Endothelial cell (in vitro differentiated cells): ENCODE results near the gene ARFGEF2. TPM values are rescaled to one million over a fixed set of nuclear protein-coding genes. Genes with fewer than 3 reads are reported as not detected.

ENCODE experiments used
- DNase-seq: peaks from one replicate; pipeline ENCODE4 v3.0.0; 2021; ENCODE audit warnings: low spot score
- H3K27ac Mint-ChIP-seq: one replicate; pipeline ENCODE4 v1.8.0; 2021; ENCODE audit warnings: mixed read lengths, inconsistent platforms; ENCODE audit not compliant: unreplicated experiment
- H3K27me3 Mint-ChIP-seq: one replicate; pipeline ENCODE4 v1.8.0; 2021; ENCODE audit warnings: mild to moderate bottlenecking, moderate library complexity, mixed read lengths, inconsistent platforms; ENCODE audit not compliant: unreplicated experiment
- H3K36me3 Mint-ChIP-seq: one replicate; pipeline ENCODE4 v1.8.0; 2021; ENCODE audit warnings: mild to moderate bottlenecking, low read depth, mixed read lengths, inconsistent platforms; ENCODE audit not compliant: unreplicated experiment
- H3K4me1 Mint-ChIP-seq: one replicate; pipeline ENCODE4 v1.8.0; 2021; ENCODE audit warnings: mild to moderate bottlenecking, mixed read lengths, inconsistent platforms; ENCODE audit not compliant: unreplicated experiment
- H3K4me3 Mint-ChIP-seq: one replicate; pipeline ENCODE4 v1.8.0; 2021; ENCODE audit warnings: mild to moderate bottlenecking, mixed read lengths, inconsistent platforms; ENCODE audit not compliant: unreplicated experiment
- H3K9me3 Mint-ChIP-seq: one replicate; pipeline ENCODE4 v1.8.0; 2021; ENCODE audit warnings: mixed read lengths, inconsistent platforms; ENCODE audit not compliant: unreplicated experiment
- total RNA-seq: library from RNA; stranded (reverse); fragmentation: NEBNext Ultra II Directional; extraction: Animal tissue kit (Norgen Biotek cat#: 25700); gene quantifications from one replicate; pipeline ENCODE4 v1.2.1, GENCODE V29; 2021; ENCODE audit not compliant: unreplicated experiment
- TF ChIP-seq, protein P1 (sequence below): fragments of 200-600 bp; sonication (generic); IDR thresholded peaks from one replicate; pipeline ENCODE4 v1.5.0; 2021; ENCODE audit warnings: antibody characterized with exemption; ENCODE audit not compliant: unreplicated experiment

Gene ARFGEF2
- total RNA-seq, 1 donor from 2014 or later = 20.3 TPM

DNA sequence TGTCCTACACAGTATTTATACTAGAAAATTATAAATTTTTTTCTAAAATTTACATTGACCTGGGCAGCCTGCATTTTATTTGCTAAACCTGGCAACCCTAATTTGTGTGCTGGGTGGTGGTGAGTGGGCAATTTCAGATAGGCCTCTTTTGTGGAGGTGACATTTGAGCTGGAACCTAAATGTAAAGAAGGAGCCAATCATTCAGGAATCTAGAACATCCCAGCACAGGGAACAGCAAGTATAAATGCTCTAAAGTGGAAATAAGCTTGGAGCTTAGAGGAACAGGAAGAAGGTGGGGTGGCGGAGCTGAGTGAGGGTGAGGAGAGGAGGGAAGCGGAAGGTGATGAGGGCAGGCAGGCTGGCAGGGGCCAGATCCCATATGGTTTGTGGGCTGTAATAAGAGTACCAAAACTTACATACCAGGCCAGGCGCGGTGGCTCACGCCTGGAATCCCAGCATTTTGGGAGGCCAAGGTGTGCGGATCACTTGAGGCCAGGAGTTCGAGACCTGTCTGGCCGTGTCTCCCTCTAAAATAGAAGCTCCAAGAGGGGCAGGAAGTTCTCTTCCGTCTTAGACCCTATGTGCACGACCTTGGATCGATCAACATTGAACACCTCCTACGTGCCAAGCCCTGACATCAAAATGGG lies 124.1 kb downstream of the ARFGEF2 start:
- H3K27ac Mint-ChIP-seq = peak overlapping the region; percentile 97
- H3K4me1 Mint-ChIP-seq = peaks cover 17% of the 10 kb centered on the region
- peak overlapping the region; percentile 96 for H3K4me3 Mint-ChIP-seq
- H3K9me3 Mint-ChIP-seq = no peaks in the 10 kb centered on the region
- TF ChIP-seq, protein P1, sequence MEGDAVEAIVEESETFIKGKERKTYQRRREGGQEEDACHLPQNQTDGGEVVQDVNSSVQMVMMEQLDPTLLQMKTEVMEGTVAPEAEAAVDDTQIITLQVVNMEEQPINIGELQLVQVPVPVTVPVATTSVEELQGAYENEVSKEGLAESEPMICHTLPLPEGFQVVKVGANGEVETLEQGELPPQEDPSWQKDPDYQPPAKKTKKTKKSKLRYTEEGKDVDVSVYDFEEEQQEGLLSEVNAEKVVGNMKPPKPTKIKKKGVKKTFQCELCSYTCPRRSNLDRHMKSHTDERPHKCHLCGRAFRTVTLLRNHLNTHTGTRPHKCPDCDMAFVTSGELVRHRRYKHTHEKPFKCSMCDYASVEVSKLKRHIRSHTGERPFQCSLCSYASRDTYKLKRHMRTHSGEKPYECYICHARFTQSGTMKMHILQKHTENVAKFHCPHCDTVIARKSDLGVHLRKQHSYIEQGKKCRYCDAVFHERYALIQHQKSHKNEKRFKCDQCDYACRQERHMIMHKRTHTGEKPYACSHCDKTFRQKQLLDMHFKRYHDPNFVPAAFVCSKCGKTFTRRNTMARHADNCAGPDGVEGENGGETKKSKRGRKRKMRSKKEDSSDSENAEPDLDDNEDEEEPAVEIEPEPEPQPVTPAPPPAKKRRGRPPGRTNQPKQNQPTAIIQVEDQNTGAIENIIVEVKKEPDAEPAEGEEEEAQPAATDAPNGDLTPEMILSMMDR = no peak
- H3K36me3 Mint-ChIP-seq = peaks cover 13% of the 10 kb centered on the region
- DNase-seq = peak; percentile 25
- H3K27me3 Mint-ChIP-seq = peaks cover 7% of the 10 kb centered on the region

DNA sequence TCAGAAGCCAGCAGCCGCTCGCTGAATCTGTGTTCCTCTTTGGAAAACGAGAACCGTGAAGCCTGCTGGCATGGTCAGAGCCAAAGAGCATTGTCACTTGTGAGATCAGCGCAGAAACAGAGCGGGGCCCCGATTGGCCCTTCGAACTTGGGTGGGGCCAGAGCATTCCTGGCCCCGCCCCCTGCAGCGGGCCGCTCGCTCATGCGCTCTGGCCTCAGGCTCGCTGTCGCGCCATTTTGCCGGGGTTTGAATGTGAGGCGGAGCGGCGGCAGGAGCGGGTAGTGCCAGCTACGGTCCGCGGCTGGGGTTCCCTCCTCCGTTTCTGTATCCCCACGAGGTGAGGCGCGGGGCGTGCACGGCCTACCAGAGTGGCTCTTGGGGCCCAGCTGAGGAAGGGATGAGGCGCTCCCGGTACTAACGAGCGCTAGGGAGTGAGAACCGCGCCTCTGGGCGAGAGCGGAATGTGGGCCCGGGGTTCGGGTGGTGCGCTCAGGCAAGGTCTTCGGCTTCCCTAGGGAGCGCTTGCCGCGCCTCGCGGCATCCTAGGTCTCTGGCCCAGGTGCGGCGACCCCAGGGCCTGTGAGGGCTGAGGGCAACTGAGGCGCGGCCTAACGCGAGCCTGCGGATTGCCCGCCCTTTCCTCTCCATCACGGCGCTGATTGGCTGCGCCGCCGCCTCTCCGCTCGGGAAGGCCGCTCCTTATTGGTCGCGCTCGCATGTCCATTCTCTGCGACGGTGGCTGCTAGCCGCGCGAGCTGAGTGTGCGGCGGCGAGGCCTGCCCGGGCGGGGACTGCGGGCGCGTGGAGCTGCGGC lies 124.8 kb downstream of the ARFGEF2 start, which contains the start of gene CSE1L:
TSS of gene CSE1L (plus strand) at position 226 of the 814 bp plus-strand sequence. CDS start 12,152 bp downstream, outside the sequence.
- H3K36me3 Mint-ChIP-seq = peaks cover 13% of the 10 kb centered on the region
- DNase-seq = peak; percentile 97
- no peaks in the 10 kb centered on the region for H3K9me3 Mint-ChIP-seq
- TF ChIP-seq, protein P1 = no peak
- H3K4me1 Mint-ChIP-seq = peaks cover 17% of the 10 kb centered on the region
- H3K4me3 Mint-ChIP-seq = peak within 1 kb of the TSS; percentile 96
- peak within 1 kb of the TSS; percentile 97 for H3K27ac Mint-ChIP-seq
- peaks cover 7% of the 10 kb centered on the region for H3K27me3 Mint-ChIP-seq

DNA sequence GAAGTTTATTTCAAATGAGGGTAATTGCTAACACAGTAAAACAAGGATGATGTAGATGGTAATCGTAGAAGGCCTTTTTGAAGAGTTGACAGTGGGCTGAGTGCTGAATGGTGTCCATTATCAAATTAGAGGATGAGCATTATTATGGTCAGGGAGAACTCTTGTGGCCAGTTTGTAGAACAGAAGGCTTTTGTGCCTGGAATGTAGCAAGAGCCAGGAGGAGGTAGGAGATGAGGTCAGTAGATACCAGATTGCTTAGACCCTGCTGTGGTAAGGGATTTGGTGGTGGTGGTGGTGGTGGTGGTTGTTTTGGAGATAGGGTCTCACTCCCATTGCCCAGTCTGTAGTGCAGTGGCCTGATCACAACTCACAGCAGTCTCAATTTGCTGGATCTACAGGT lies 130.8 kb downstream of the ARFGEF2 start:
- Mint-ChIP-seq H3K27ac (no peak overlapping the region), H3K27me3 (no peaks in the 10 kb centered on the region), H3K4me3 (no peak overlapping the region), H3K36me3 (peaks cover 8% of the 10 kb centered on the region), H3K9me3 (no peaks in the 10 kb centered on the region), H3K4me1 (peaks cover 14% of the 10 kb centered on the region)
- TF ChIP-seq, protein P1 = no peak
- no peak for DNase-seq

DNA sequence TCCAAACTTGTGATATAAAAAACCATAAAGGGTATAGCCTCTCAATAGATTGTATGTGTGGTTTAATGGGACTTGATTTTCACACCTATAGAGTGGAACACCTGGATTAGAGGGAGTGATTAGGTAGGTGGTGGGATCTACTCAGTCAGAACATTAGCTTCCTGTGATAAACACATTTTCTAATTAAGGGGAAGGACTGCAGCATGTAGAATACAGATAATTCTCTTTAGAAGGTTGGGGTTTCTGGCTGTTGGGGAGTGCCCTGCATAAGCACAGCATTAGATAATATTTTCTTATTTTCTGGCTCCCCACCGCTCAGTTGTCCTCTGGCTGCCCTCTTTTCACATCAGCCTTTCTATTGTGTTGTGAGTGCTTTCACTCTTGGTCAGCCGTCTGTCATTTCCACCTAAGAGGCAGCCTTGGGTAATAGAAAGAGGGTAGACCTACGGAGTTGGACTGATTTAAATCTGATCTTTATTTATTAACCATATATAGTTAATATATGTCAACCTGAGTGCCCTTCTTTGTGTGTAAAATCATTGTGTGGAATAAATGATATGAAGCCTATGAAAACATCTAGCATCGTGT lies 132.6 kb downstream of the ARFGEF2 start:
- TF ChIP-seq, protein P1 = no peak
- Mint-ChIP-seq H3K36me3 (peaks cover 3% of the 10 kb centered on the region), H3K4me3 (no peak overlapping the region), H3K4me1 (peaks cover 7% of the 10 kb centered on the region), H3K9me3 (no peaks in the 10 kb centered on the region), H3K27me3 (no peaks in the 10 kb centered on the region), H3K27ac (no peak overlapping the region)
- DNase-seq = no peak
